ENCODE measurements around the gene CALHM1.
"Not testable (repeated sequence)": the region's sequence is repeated elsewhere in the genome, so short reads cannot be mapped to it uniquely, and the experiment has no call there.

CALHM1 gene

GRCh38 chr10:103429647-103430046 lies 29.1 kb downstream of the CALHM1 start:
- no peak for DNase-seq (ENCODE audit: low read depth in 2 of 2)

DNA sequence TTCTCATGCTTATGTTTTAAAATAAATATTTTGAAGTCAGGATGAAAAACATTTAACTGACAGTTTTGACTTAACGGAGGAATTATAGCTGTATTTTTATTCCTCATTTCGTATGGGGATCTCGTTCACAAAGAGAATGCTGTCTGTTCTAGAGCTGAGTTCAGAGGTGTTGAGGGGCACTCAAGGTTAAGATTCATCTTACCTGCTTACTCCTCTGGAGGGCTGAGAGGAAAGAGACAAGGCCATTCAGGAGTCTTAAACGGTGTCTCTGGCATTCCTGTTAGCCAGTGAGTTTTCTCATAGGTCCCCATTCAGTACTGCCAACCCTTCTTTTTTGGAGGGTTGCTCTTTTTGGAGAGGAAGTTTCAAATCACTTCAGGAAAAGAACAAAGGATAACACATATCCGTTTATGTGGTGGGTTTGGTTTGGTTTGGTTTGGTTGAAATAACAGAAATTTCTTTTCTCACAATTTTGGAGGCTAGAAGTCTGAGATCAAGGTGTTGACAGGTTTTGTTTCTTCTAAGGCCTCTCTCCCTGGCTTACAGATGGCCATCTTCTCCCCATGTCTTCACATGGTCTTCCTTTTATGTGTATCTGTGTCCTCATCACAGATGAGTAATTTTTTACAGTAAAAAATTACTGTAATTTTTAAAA lies 29.6 kb downstream of the CALHM1 start:
- DNase-seq (ENCODE audit: low read depth in 2 of 2): no peak

DNA sequence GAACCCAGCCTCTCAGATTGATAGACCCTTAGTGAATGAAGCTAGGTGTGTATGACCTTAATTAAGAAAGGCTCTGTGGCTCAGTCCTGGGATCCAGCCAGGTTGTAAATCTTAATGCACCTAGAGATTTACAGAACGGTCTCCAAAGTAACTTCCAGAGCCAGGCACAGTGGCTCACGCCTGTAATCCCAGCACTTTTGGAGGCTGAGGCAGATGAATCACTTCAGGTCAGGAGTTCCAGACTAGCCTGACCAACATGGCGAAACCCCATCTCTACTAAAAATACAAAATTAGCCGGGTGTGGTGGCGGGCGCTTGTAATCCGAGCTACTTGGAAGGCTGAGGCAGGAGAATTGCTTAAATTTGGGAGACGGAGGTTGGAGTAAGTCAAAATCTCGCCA lies 30.8 kb downstream of the CALHM1 start:
- no peak for DNase-seq (ENCODE audit: low read depth in 2 of 2)

DNA sequence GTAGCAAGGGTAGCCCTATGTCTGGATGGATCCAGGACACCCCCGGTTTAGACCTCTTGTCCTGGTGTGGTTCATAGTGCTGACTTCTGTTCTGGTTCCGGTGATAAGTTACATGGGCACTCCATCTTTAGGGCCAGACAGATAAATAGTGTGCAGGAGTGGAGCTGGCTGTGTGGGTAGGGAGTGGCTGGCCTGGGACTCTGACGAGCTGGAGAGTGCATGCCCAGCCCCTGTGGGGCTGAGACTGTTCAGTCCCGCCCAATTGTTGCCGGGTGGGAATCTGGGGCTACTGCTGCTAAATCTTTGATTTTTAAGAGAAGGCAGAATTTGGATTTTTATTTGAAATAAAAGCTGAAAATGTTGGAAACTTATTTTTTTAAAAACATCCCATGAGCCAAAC lies 35.0 kb downstream of the CALHM1 start:
- DNase-seq (ENCODE audit: low read depth in 2 of 2): no peak

DNA sequence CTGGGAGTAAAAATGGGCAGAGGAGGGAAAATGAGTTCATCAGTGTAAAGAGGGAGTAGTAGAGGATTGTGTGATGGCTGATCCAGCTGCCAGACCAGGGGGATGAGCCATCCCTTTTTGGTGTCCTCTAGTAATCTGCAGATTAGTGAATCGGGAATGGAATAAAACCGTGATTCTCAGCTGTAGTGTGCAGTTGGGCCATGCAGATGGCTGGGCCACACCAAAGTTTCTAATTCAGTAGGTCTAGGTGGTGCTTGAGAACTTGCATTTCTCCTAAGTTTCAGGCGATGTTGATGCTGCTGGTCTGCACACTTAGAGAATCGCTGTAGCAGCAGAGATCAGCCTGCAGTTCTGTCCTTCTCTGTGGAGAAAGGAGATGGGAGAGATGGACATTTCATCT lies 39.6 kb downstream of the CALHM1 start:
- no peak for DNase-seq (ENCODE audit: low read depth in 2 of 2)

- no peak for DNase-seq (ENCODE audit: low read depth in 2 of 2)
Observed at GRCh38 chr10:103417601-103418000, 41.1 kb downstream of the CALHM1 start.

GRCh38 chr10:103417148-103417469 lies 41.6 kb downstream of the CALHM1 start:
- not testable (repeated sequence) for DNase-seq (ENCODE audit: low read depth in 2 of 2)

DNA sequence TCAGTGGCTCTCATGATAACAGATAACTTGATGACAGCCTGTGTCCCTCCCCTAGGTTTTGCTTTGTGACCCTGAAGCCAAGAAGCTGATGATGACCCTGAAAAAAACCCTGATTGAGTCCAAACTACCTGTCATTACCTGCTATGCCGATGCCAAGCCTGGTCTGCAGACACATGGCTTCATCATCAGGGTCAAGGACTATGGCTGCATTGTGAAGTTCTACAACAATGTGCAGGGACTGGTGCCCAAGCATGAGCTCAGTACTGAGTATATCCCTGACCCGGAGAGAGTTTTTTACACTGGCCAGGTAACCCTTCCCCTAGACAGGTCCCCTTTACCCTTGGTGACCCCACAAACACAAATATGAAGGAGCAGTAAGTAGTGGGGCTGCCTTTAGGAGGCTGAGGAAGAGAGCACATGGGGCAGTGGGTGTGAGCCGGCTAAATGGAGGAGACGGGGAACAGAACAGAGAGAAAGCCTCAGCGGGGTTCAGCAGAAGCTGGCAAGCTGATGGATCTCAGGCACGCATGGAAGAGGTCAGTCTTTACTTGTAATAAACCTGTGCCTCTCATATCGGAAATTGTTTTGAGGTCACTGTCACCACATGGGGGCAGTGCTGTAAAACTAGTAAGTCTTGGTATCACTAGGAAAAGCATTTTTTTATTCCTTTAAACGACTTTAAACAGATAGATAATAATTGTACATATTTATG lies 42.1 kb downstream of the CALHM1 start:
- peak; percentile 17 to 35 for DNase-seq (ENCODE audit: low read depth in 2 of 2)

- DNase-seq (ENCODE audit: low read depth in 2 of 2): no peak
Observed at GRCh38 chr10:103415581-103415980, 43.1 kb downstream of the CALHM1 start.

DNA sequence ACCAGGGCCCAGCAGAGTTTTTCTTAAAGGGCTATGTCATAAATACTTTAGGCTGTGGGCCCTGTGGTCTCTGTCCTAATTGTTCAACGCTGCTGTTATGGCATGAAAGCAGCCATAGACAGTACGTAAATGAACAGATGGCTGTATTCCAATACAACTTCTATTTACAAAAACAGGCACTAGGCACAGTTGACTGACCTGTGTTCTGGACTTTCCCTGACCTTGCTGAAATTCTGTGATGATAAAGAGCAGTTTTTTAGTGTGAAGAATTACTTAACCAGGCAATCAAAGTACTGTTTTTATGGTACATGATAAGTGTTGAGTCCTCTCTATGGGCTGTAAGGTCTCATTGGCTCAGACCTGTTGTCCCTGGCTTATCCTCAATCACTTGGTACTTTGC lies 45.1 kb downstream of the CALHM1 start:
- no peak for DNase-seq (ENCODE audit: low read depth in 2 of 2)
